Astrocyte (in vitro differentiated cells and primary cell): Measurements from ENCODE around the gene CSGALNACT2. TPM values are rescaled to one million over a fixed set of nuclear protein-coding genes. Genes with fewer than 3 reads are reported as not detected.

Experiments used
- DNase-seq: peaks from one replicate; pipeline ENCODE4 v3.0.0-alpha.2; 2010; ENCODE audit warnings: low read depth
- FAIRE-seq: peaks from 2 replicates; lab custom pipeline; 2011; peaks lifted over from hg19 to GRCh38; lab: Jason Lieb, UNC
- H2AFZ ChIP-seq: 2 replicates; pipeline ENCODE4 v1.6.0; 2012; ENCODE audit warnings: low read depth, low read length, inconsistent platforms
- H3K27ac ChIP-seq: 2 replicates; pipeline ENCODE4 v1.5.1; 2011; ENCODE audit warnings: low read depth, low read length, inconsistent platforms
- H3K27me3 ChIP-seq: 2 replicates; pipeline ENCODE4 v1.6.0; 2011; ENCODE audit warnings: low read length, inconsistent platforms; ENCODE audit not compliant: insufficient read depth
- H3K36me3 ChIP-seq: 2 replicates; pipeline ENCODE4 v1.5.1; 2011; ENCODE audit warnings: low read length, inconsistent platforms; ENCODE audit not compliant: insufficient read depth
- H3K4me1 ChIP-seq: 2 replicates; pipeline ENCODE4 v1.5.1; 2011; ENCODE audit warnings: low read length, inconsistent platforms; ENCODE audit not compliant: insufficient read depth
- H3K4me2 ChIP-seq: 2 replicates; pipeline ENCODE4 v1.6.0; 2012; ENCODE audit warnings: low read length, inconsistent platforms
- H3K4me3 ChIP-seq: 2 replicates; pipeline ENCODE4 v1.5.1; 2011; ENCODE audit warnings: low read depth, mild to moderate bottlenecking, low read length, inconsistent platforms; ENCODE audit not compliant: insufficient read depth
- H3K79me2 ChIP-seq: 2 replicates; pipeline ENCODE4 v1.6.0; 2012; ENCODE audit warnings: mild to moderate bottlenecking, low read length, inconsistent platforms; ENCODE audit not compliant: insufficient read depth
- H3K9ac ChIP-seq: 2 replicates; pipeline ENCODE4 v1.6.0; 2012; ENCODE audit warnings: mild to moderate bottlenecking, low read length, inconsistent platforms
- H3K9me3 ChIP-seq: 2 replicates; pipeline ENCODE4 v1.5.1; 2012; ENCODE audit warnings: low read depth, mild to moderate bottlenecking, low read length, inconsistent platforms; ENCODE audit not compliant: insufficient read depth
- H4K20me1 ChIP-seq: 2 replicates; pipeline ENCODE4 v1.6.0; 2012; ENCODE audit warnings: low read length, inconsistent platforms; ENCODE audit not compliant: insufficient read depth
- H3K27ac Mint-ChIP-seq: one replicate; pipeline ENCODE4 v1.8.0; 2021; ENCODE audit warnings: mild to moderate bottlenecking, mixed read lengths; ENCODE audit not compliant: unreplicated experiment
- H3K27me3 Mint-ChIP-seq: one replicate; pipeline ENCODE4 v1.8.0; 2021; ENCODE audit warnings: low read depth, mixed read lengths; ENCODE audit not compliant: unreplicated experiment
- H3K36me3 Mint-ChIP-seq: one replicate; pipeline ENCODE4 v1.8.0; 2021; ENCODE audit warnings: low read depth, mixed read lengths; ENCODE audit not compliant: unreplicated experiment
- H3K4me1 Mint-ChIP-seq: one replicate; pipeline ENCODE4 v1.8.0; 2021; ENCODE audit warnings: low read depth, mixed read lengths; ENCODE audit not compliant: unreplicated experiment
- H3K4me3 Mint-ChIP-seq: one replicate; pipeline ENCODE4 v1.8.0; 2021; ENCODE audit warnings: mild to moderate bottlenecking, moderate library complexity, mixed read lengths; ENCODE audit not compliant: unreplicated experiment
- H3K9me3 Mint-ChIP-seq: one replicate; pipeline ENCODE4 v1.8.0; 2021; ENCODE audit warnings: mild to moderate bottlenecking, mixed read lengths; ENCODE audit not compliant: unreplicated experiment
- CTCF ChIP-seq: IDR thresholded peaks from 2 replicates; pipeline ENCODE4 v1.5.1; 2011; ENCODE audit warnings: low read depth, mild to moderate bottlenecking, inconsistent platforms, low read length, moderate library complexity; ENCODE audit not compliant: insufficient read depth
- EZH2 ChIP-seq: IDR thresholded peaks from 2 replicates; pipeline ENCODE4 v1.6.1; 2012; ENCODE audit warnings: mild to moderate bottlenecking, low read length, inconsistent platforms; ENCODE audit not compliant: insufficient read depth
- total RNA-seq: library from RNA; stranded (reverse); gene quantifications from 2 replicates; pipeline ENCODE4 v1.2.1, GENCODE V29; 2021

CSGALNACT2 gene
- total RNA-seq, 1 donor from 2014 or later: 28.5 TPM

GRCh38 chr10:43136432-43136831 is 1.8 kb upstream of the CSGALNACT2 start:
- Histone ChIP-seq H3K79me2 (peaks cover 34% of the 10 kb centered on the region), H2AFZ (no peak overlapping the region), H3K4me2 (peak overlapping the region; percentile 94), H3K27me3 (peaks cover 4% of the 10 kb centered on the region), H3K4me3 (no peak overlapping the region), H3K36me3 (no peaks in the 10 kb centered on the region), H3K9ac (no peak overlapping the region), H3K9me3 (no peaks in the 10 kb centered on the region), H4K20me1 (peaks cover 23% of the 10 kb centered on the region), H3K27ac (no peak overlapping the region), H3K4me1 (peaks cover 5% of the 10 kb centered on the region)
- no peak overlapping the region for H3K27ac Mint-ChIP-seq
- H3K36me3 Mint-ChIP-seq: peaks cover 5% of the 10 kb centered on the region
- FAIRE-seq (no peak), DNase-seq (no peak)
- peaks cover 24% of the 10 kb centered on the region for H3K4me1 Mint-ChIP-seq
- H3K27me3 Mint-ChIP-seq: no peaks in the 10 kb centered on the region
- no peaks in the 10 kb centered on the region for H3K9me3 Mint-ChIP-seq
- peak overlapping the region; percentile 98 for H3K4me3 Mint-ChIP-seq
- TF ChIP-seq EZH2 (no peak), CTCF (no peak)

- Histone ChIP-seq H3K27me3 (peaks cover 4% of the 10 kb centered on the region), H3K4me2 (peak overlapping the region; percentile 94), H3K79me2 (peaks cover 40% of the 10 kb centered on the region), H3K4me1 (peaks cover 5% of the 10 kb centered on the region), H2AFZ (peak overlapping the region; percentile 88), H3K9ac (peak overlapping the region; percentile 93), H3K27ac (peak overlapping the region; percentile 90), H4K20me1 (peaks cover 28% of the 10 kb centered on the region), H3K36me3 (no peaks in the 10 kb centered on the region), H3K4me3 (peak overlapping the region; percentile 99), H3K9me3 (no peaks in the 10 kb centered on the region)
- H3K9me3 Mint-ChIP-seq: no peaks in the 10 kb centered on the region
- TF ChIP-seq EZH2: no peak
- TF ChIP-seq CTCF: no peak
- no peaks in the 10 kb centered on the region for H3K27me3 Mint-ChIP-seq
- peaks cover 19% of the 10 kb centered on the region for H3K4me1 Mint-ChIP-seq
- peak overlapping the region; percentile 99 for H3K27ac Mint-ChIP-seq
- DNase-seq (no peak), FAIRE-seq (no peak)
- peak overlapping the region; percentile 98 for H3K4me3 Mint-ChIP-seq
- peaks cover 5% of the 10 kb centered on the region for H3K36me3 Mint-ChIP-seq
Measured at GRCh38 chr10:43136995-43137716, 1.1 kb upstream of the CSGALNACT2 start.

- Histone ChIP-seq H3K4me1 (peaks cover 5% of the 10 kb centered on the region), H3K27ac (peak overlapping the region; percentile 90), H2AFZ (peak overlapping the region; percentile 88), H4K20me1 (peaks cover 33% of the 10 kb centered on the region), H3K4me3 (peak overlapping the region; percentile 99), H3K79me2 (peaks cover 45% of the 10 kb centered on the region), H3K9ac (peak overlapping the region; percentile 93), H3K36me3 (no peaks in the 10 kb centered on the region), H3K27me3 (peaks cover 4% of the 10 kb centered on the region), H3K9me3 (no peaks in the 10 kb centered on the region), H3K4me2 (peak overlapping the region; percentile 94)
- Mint-ChIP-seq H3K36me3 (peaks cover 5% of the 10 kb centered on the region), H3K27me3 (no peaks in the 10 kb centered on the region), H3K4me1 (peaks cover 20% of the 10 kb centered on the region), H3K27ac (peak overlapping the region; percentile 99), H3K4me3 (peak overlapping the region; percentile 98), H3K9me3 (no peaks in the 10 kb centered on the region)
- peak; percentile 61 for DNase-seq
- no peak for TF ChIP-seq CTCF
- TF ChIP-seq EZH2: no peak
- FAIRE-seq: no peak
Measured at GRCh38 chr10:43137717-43138020, 576 bp upstream of the CSGALNACT2 start.
